ENCODE data around the gene EMX1.

- no peak for TF ChIP-seq CTCF (conservative IDR thresholded peaks at IDR 0.05)
- no peak for TF ChIP-seq EZH2 (IDR thresholded peaks at IDR 0.05; ENCODE audit: low read depth)
Measured at GRCh38 chr2:72871880-72872279, 45.4 kb upstream of the EMX1 start.
